SKM-1 (cell line): ENCODE results near the gene MTHFR.

ENCODE experiments used
- DNase-seq: peaks from one replicate; lab custom pipeline; 2025; ENCODE audit not compliant: unreplicated experiment; lab: John Stamatoyannopoulos, UW

Gene MTHFR

DNA sequence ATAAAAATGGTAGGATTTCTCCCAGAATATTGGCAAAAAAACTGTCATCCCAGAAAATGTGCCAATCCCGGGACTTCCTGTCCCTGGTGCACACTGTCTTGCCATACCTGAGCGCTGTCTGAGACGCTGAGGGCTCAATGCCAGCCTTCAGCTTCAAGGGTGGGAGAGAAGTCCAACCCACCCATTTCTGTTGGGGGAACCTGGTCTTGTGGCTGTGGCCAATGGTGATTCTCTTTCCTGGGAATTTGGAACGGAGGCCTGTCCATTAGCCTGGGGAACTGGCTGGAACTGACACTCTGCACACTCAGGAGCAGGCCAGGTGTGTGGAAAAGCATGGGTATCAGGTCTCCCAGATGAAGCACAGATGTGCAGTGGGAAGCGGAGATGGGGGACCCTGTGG is 6.7 kb downstream of the MTHFR start:
- DNase-seq: no peak

DNA sequence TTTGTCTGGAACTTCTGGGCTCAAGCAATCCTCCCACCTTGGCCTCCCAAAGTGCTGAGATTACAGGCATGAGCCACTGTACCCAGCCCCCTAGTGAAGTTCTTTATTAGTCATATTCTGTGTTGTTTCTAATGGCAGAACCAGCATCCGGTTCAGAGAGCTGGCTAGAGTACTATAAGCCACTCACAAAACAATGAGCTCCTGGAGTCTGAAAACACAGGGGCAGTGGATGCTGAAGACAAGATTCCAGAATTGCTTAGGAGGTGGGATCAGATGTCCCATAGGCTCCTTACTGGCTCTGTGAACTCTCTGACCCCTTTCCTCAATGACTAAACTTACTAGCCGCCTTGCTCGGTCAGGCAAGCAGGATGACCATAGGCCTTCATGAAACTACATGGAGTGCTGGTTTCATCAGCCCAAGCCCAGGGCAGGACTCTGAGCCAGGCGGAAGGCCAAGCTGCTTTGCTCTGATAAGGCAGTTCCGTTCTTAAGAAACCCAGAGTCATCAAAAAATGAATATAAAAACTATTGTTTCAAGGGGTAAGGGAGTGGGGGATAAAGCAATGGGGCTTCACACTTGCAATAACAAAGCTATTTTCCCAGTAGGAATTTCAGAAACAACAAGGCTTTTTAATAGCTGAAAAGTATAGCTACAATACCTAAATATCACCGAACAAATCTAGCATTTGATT is 8.1 kb downstream of the MTHFR start:
- DNase-seq: no peak

DNA sequence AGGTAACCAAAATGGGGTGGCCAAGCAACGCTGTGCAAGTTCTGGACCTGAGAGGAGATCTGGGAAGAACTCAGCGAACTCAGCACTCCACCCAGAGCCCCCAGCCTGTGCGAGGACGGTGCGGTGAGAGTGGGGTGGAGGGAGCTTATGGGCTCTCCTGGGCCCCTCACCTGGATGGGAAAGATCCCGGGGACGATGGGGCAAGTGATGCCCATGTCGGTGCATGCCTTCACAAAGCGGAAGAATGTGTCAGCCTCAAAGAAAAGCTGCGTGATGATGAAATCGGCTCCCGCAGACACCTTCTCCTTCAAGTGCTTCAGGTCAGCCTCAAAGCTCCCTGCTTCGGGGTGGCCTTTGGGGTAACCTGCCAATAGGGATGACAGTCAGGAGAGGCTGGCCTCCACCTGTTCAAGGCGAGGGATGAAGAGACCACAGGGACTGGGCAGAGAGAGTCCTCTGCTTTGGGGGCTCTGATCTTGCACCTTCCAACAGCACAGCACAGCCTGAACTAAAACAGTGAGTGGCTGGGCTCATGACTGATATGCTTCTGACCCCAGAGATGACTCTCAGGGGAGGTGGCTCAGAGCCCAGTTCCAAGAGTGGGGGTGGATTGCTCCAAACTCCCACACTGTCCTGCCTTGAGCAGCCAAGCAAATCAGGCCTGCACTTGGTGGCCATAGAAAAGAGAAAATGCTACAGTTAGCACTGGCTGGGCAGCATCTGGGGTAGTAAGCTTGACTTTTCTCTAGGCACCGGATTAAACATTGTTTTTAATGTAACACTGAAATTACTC is 9.5 kb downstream of the MTHFR start:
- no peak for DNase-seq

DNA sequence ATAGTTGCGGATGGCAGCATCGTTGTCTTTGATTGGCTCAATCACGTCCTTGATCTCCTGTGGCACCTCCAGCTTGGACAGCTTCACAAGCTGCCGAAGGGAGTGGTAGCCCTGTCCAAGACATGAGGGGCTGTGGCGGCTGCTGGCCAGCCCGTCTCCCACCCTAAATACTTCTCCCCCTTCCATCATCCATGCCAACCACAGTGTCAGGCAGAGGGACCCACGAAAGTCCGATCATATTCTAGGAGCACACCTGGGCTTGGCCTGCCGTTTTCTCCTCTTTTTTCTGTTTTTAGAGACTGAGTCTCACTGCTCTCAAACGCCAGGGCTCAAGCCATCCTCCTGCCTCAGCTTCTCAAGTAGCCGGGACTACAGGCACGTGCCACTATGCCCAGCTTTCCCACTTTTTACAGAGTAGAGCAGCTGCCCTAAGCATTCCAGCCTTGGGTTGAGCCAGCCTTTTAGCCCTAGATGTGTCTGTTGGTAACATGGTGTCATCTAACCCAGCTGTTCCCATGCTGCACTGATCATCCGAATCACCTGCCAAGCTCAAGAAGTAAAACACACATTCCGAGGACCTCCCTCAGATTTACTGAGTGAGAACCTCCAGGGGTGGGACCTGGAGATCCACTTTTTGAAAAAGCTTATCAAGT is 10.4 kb downstream of the MTHFR start:
- no peak for DNase-seq

DNA sequence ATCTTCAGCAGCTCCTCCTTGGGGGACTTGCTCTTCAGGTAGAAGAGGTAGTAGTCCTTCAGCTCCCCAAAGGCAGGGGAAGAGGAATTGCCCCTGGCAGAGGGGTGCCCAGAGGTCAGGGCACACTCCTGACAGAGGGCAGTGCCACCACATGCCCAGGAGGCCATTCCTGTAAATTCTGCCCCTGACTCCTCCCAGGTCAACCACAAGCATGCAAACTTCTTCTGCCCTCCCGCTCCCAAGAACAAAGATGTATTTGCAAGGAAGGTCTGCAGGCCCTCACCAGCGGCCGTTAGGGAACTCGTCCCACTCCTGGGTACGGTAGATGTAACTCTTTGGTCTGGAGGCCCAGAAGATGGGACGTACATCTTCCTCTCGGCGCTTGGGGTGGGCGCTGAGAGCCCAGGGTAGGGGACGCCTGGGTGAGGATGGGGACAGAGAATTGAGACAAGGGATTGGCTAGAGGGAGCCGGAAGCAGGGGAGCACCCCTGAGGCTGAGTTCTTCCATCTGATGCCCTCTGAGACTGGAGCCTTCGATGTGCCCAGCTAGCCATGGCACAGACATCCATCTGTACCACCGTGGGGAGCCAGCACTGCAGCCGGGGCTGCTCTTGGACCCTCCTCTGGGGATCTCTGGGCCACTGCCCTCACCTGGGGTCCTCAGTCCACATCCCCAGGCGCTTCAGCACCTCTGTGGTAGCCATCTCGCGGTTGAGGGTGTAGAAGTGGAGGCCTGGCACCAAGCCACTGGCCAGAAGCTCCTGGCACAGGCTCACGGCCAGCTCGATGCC is 11.1 kb downstream of the MTHFR start:
- no peak for DNase-seq

DNA sequence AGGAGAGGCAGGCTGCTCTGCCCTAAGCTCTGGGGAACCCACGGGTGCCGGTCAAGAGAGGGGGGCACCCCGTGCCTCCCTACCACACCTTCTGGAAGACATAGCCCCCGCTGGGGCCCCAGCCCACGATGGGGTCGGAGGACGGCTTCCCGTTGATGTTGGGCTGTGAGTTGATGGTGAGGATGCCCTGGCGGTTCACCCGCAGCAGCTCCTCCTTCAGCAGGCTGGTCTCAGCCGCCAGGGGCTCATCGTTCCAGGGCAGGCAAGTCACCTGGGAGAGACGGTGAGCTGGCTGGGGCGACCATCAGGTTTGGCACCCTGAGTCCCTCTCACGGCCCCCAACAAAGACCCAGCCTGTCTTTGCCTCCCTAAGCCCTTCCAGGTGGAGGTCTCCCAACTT is 11.9 kb downstream of the MTHFR start:
- no peak for DNase-seq

DNA sequence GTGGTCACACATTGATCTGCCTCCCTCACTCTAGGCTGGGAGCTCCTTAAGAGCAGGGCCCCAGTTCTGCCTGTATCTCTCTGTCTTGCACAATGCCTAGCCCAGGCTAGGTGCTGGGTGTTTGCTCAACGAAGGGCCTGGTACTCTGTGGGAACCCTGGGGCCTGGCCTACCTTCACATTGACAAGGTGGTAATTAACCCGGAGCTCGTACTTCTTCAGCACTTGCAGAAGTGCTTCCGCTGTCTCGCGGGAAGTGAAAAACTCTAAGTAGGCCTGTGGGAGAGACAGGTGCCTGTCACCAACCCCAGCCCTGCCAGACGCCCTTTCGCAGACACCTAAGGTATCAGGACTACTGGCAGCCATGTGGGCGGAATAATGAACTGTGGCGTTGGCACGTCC is 13.7 kb downstream of the MTHFR start:
- DNase-seq: no peak

DNA sequence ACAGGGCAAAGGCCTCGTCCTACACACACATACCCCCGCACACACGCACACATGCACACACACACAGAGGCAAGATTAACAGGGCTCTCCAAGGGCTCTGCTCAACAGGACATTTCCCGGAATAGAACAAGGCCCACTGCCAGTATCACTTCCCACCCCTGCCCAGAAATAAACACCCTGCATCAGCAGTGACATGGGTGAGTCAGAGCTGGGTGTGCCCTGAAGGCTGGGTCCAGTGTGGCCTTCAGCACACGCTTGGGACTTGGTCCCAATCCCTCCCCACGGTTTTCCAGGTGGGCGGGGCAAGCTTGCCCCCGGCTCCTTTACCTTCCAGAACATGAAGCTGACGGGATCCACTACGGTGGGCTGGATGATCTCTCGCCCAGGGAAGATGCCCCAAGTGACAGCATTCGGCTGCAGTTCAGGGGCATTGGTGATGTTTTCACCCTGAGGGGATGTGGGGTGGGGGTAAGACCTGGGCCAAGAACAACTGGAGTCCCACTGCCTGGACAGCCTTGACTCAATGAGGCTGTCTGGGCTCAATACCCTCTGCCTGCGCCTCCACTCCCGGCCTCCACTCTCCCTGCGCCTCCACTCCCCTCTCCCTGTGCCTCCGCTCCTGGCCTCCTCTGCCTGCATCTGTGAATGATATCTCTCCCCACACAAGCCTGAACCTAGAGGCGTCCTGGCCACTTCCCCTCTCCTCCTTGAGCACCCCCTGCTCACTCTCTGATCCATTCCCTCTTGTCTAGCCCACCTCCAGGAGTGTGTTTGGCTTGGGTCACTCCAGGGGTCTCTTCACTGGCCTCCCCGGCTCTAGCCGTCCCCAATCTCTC is 14.7 kb downstream of the MTHFR start:
- no peak for DNase-seq

DNA sequence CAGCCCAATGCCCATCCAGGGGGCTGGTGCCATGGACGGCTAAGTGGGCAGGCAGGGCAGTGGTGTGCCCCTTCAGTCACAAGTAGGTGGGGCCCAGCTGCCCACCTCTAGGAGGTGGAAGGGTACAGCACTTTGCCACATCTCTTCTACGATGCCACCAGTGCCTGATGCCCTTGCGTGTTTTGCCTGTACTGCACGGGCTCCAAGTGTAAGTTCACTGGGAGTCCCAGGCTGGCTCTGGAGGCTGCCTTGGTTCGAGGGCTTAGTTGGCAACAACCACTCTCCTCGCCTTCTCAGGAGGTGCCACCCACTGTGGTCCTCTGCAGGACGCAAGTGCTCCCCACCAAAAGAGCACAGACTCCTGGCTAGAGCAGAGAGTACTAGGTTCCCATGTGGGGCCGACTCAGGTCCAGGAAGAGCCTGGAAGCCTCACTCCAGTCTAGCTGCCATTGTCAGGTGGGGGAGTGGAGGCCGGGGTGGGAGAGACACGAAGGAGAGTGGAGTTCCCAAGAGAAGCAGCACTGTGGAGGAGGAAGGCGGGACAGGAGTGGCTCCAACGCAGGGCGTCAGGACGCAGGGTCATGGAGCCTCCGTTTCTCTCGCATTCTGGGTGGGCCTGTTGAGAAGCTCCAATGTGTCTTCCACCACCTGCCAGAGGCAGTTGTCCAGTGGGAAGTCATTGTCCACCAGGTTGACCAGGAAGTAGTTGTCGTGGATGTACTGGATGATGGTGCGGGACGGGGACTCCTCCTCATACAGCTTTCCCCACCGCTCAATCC is 15.5 kb downstream of the MTHFR start:
- no peak for DNase-seq

DNA sequence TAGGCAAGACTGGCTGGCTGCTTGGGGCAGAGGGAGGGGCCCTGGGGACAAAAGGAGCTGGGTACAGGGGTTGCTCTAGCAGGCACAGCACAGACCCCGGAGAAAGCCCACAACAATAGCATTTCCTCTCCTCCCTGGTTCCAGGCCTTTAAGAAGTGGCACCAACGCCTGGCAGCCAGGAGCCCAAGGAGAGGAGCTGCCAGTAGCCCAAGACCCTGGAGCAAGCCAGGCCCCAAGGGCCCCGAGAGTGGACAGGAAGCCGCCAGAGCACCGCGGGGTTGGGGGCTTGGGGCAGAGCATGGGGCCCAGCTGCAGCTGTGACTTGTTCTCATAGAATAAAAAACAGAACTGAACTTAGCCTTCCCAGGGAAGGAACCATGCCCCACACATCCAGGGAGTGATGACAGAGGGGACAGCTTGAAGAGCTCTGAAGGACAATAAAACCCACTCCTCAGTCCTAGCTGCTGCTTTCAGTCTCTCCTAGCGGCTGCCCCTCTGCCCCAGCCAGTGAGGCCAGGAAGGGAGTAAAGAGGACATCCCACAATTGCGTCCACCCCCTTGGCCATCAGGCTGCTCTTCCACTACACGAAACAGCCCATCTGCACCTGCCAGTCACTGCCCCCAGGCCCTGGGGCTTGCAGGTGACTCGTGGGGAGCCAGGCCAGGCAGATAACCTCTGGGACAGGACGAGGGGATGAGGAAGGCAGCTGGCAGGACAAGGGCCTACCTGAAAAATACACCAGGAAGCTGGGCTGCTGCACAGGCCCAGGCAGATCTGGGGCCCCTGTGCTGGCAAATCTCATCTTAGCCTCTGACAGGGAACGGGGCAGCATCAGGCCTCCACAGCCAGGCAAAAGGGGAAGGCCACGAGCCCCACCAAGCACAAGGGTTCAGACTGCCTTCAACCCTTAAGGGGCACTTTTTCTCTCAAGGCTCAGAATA is 16.4 kb downstream of the MTHFR start:
- no peak for DNase-seq

DNA sequence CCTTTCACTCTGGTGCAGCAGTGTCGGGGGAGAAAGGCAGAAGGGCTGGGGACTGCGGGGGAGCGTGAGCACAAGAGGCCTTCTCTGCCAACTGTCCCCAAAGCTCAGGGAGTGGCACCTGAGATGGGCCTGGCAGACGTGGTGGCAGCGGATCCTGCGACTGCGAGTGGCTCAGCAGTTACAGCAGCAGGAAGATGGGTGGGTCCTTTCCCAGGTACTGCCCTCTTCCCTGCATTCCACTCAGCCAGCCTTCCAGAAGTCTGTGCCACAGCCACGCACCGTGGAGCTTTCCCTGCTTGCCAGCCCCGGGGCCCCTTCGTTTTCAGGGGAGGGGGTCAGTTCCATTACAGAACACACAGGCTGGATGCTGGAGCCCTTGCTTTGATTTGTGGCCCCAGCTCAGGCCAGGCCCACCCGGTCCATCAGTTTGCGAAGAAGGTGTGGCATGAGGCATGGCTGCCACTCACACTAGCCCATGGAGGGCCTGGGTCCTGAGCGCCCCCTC is 17.2 kb downstream of the MTHFR start:
- no peak for DNase-seq

DNA sequence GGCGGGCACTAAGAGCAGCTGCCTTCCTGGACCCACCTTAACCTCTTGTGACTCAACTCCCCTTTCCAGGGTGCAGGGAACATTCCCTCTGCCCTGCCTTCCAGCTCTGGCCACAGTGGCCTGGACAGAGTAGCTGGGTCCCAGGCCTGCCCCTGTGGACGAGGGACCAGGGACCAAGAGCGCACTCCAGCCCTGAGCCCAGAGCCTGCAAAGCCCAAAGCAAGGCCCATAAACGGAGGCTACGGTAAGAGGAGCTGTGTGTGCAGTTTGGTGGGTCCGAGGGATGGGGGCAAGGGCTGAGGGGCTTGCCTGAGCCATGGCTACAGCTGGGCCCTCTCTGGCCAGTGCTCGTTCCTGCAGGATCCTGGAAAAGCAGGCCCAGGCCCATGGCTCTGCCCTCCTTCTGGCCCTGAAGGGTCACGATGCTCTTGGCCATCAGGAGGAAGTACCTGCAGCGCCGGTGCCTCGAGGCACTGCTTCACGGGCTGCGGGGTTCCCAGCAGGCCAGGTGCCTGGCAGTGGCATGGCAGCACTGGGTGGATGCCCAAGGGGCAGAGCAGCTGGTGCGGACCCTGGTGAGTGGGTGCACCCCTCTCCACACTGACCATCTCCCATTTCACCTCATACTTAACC is 17.8 kb downstream of the MTHFR start:
- DNase-seq: no peak

DNA sequence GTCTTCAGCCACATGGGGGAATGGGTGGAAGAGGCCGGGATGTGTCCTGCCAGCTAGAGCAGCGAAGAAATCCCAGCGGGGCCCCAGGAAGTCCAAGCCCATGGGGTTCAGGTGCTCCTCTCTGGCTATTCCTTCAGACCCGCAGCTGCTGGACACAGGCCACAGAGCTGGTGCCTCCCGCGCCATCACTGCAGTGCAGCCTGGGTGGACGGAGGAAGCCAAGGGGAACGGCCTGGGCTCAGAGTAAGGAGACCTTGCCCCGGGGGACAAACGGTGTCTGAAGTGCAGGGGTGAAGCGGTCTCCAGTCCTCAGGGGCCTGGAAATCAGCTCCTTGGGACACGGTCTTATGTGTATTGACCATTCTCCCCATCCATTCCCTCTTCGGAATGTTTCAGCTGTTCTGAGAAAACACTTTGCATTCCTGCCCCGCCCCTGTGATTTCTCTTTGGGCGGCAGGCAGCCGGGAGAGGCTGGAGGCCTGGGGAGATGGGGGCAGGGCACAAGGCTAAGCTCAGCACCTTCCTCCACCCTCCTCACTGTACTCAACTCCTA is 18.4 kb downstream of the MTHFR start:
- DNase-seq: no peak

DNA sequence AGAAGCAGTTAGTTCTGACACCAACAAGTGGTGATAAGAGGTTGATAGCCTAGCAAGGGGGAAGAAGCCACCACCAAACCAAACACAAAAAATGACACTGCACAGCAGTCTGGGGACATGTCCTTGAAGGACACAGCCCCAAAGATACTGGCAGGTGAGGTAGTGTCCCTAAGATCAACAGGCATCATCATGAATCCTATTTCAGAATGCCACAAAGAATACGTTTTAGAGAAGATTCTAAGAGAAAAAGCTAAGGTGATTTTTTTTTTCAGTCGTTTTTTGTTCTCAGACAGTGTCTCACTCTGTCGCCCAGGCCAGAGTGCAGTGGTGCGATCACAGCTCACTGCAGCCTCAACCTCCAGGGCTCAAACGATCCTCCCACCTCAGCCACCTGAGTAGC is 19.6 kb downstream of the MTHFR start:
- no peak for DNase-seq

DNA sequence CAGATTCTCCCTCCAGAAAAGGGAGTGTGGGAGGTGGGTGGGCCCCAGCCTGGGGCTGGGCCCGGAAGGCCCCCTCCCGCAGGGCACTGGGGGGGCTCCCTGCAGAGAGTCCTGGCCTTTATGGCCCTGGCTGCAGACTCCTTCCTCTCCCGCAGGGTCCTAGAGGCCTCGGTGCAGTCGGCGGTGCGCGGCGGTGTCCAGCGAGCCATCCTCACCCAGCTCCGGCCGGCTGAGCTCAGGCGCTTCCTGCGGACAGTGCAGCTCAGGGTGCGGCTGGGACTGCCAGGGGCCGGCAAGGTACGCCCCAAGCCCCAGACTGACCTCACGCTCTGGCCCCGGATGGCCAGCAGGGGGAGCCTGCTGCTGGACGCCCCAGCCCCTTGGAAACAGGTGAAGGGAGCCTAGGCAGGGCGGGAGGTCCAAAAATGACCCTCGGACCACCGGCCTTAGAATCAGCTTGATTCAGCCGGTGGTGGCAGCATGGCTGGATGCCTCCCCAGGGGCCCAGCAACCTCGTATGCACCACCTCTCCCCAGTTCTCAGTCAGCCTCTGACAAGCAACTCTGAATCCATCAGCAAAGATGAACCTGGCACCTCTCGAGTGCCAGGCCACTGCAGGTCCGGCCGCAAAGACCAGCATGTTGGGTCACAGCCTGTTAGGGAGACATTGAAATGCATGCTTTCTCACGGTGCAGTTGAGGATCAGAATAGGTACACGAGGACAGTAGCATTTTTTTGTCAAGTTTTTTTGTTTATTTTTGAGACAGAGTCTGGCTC is 20.6 kb downstream of the MTHFR start:
- peak; percentile 29 for DNase-seq

DNA sequence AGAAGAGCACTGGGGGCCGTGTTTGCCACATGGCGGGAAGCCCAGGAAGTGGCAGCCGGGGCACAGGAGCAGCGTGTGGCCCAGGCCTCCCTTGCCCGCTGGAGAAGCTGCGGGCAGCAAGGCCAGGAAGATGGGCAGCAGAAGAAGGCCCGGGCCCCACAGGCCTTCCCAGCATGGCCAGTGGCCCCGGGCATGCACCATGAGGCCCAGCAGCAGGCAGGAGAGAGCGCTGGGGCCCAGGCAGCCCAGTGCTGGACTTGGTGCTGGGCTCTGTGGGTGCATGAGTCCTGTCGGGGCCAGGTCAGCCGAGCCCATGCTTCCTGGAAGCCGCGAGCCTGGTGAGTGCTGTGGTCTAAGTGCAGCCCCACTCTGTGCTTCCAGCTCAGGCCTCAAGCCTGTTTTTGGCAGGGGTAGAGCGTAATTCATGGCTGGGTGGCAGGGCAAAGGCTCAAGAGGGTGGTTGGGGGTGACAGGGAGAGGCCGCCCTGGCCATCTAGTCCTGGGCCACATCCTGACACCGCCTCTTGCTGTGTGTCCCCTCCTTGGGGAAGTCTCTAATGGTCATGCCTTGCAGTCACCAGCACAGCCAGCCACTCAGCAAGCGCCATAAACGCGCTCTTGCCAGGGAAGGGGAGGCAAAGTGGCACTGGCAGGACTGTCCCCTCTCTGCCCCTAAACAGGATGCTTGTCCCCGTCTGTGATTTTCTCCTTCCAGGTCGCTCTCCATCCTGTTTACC is 21.3 kb downstream of the MTHFR start:
- no peak for DNase-seq
